Aorta (tissue), 5 donors: ENCODE data around the gene NKAIN2. TPM values are rescaled to one million over a fixed set of nuclear protein-coding genes. Genes with fewer than 3 reads are reported as not detected.

Experiments
- ATAC-seq: fragments of 200-7000 bp; cut with Tn5 transposase; one replicate; pipeline ENCODE4 v1.9.1; 2022; ENCODE audit warnings: moderate library complexity; ENCODE audit not compliant: low FRiP score
- DNase-seq, 2 donors: peaks; one replicate each; pipeline ENCODE4 v3.0.0-alpha.2; 2020
- H3K27ac ChIP-seq, 2 donors: one replicate each; pipeline ENCODE4 v1.5.1; 2013; ENCODE audit warnings: low read length in 2 of 2, mild to moderate bottlenecking in 2 of 2, moderate library complexity in 2 of 2, control low read depth in 1 of 2, inconsistent platforms in 1 of 2, low read depth in 1 of 2
- H3K27me3 ChIP-seq, 2 donors: one replicate each; pipeline ENCODE4 v1.6.1; 2013; ENCODE audit warnings: control low read depth in 1 of 2, low read length in 1 of 2, mild to moderate bottlenecking in 1 of 2, moderate library complexity in 1 of 2; ENCODE audit not compliant: insufficient read depth in 2 of 2, control insufficient read depth in 1 of 2
- H3K36me3 ChIP-seq, 2 donors: one replicate each; pipeline ENCODE4 v1.6.1; 2013; ENCODE audit warnings: control low read depth in 1 of 2, low read length in 1 of 2, mild to moderate bottlenecking in 1 of 2; ENCODE audit not compliant: insufficient read depth in 2 of 2, control insufficient read depth in 1 of 2
- H3K4me1 ChIP-seq, 2 donors: one replicate each; pipeline ENCODE4 v1.6.1; 2013; ENCODE audit warnings: low read length in 2 of 2, control low read depth in 1 of 2, mild to moderate bottlenecking in 1 of 2, moderate library complexity in 1 of 2; ENCODE audit not compliant: insufficient read depth in 2 of 2, control insufficient read depth in 1 of 2
- H3K4me3 ChIP-seq, 2 donors: one replicate each; pipeline ENCODE4 v1.5.1; 2013; ENCODE audit warnings: low read length in 2 of 2, control low read depth in 1 of 2, mild to moderate bottlenecking in 1 of 2
- H3K9me3 ChIP-seq: one replicate; pipeline ENCODE4 v1.6.1; 2013; ENCODE audit warnings: mild to moderate bottlenecking, low read length; ENCODE audit not compliant: control insufficient read depth
- WGBS, 2 donors: extraction: QIAGEN DNeasy Blood & Tissue Kit; methylation state at CpG; one replicate each; pipeline ENCODE4 v1.1.7; 2013; 5-methylcytosine and 5-hydroxymethylcytosine counted together
- intact Hi-C, 2 donors: fragments of 100-400 bp; cut with DNase I; formaldehyde crosslinking; loops; one replicate each; pipeline versions ENCODE4 v1.14.2 to v1.15.0; 2022
- polyA plus RNA-seq, 2 donors: library from polyadenylated mRNA; stranded (reverse); fragments of 200-250 nt; gene quantifications; one replicate each; pipeline ENCODE4 v1.2.3, GENCODE V29; 2013
- total RNA-seq, 2 donors: library from RNA; stranded (reverse); fragmentation: NEBNext Ultra II Directional; extraction: Animal tissue kit (Norgen Biotek cat#: 25700); gene quantifications; one replicate each; pipeline ENCODE4 v1.2.1, GENCODE V29; 2021
- donor health status: healthy with polysubstance abuse.
- donor health status: Bipolar disorder and iron deficiency.
- donor health status: DM: no; HTN: no; CAD: no.
- donor health status: DM: no; HTN: no; CAD: no.
- donor health status: DM: yes; HTN: yes; CAD: no.

NKAIN2 gene
- total and polyA plus RNA-seq, 4 donors = 1.4 to 1.9 TPM; not detected in 2

- Histone ChIP-seq H3K27me3 (no peaks in the 10 kb centered on the region), H3K4me1 (no peaks in the 10 kb centered on the region), H3K4me3 (no peak overlapping the region), H3K9me3 (no peaks in the 10 kb centered on the region), H3K27ac (no peak overlapping the region), H3K36me3 (no peaks in the 10 kb centered on the region)
- intact Hi-C loops = no loop called here
- WGBS, 2 donors = 85 to 91% methylated on average over 2 of the region's 2 CpGs
- no peak for DNase-seq
- no peak for ATAC-seq
Observed at GRCh38 chr6:124026694-124027093, 223.0 kb downstream of the NKAIN2 start.

GRCh38 chr6:124027392-124027791 is 223.7 kb downstream of the NKAIN2 start:
- Histone ChIP-seq H3K9me3 (no peaks in the 10 kb centered on the region), H3K4me3 (no peak overlapping the region), H3K27me3 (no peaks in the 10 kb centered on the region), H3K27ac (no peak overlapping the region), H3K4me1 (no peaks in the 10 kb centered on the region), H3K36me3 (no peaks in the 10 kb centered on the region)
- ATAC-seq (no peak), DNase-seq (no peak)
- intact Hi-C loops = no loop called here
- 96% methylated on average over 7 of the region's 7 CpGs for WGBS, 2 donors

GRCh38 chr6:124028117-124028516 is 224.5 kb downstream of the NKAIN2 start:
- Histone ChIP-seq H3K27me3 (no peaks in the 10 kb centered on the region), H3K9me3 (no peaks in the 10 kb centered on the region), H3K4me1 (no peaks in the 10 kb centered on the region), H3K27ac (no peak overlapping the region), H3K4me3 (no peak overlapping the region), H3K36me3 (no peaks in the 10 kb centered on the region)
- no peak for DNase-seq
- intact Hi-C loops = no loop called here
- no peak for ATAC-seq
- 77 to 81% methylated on average over 2 of the region's 2 CpGs for WGBS, 2 donors

- Histone ChIP-seq H3K4me3 (no peak overlapping the region), H3K36me3 (no peaks in the 10 kb centered on the region), H3K27me3 (no peaks in the 10 kb centered on the region), H3K9me3 (no peaks in the 10 kb centered on the region), H3K4me1 (no peaks in the 10 kb centered on the region), H3K27ac (no peak overlapping the region)
- WGBS, 2 donors = 91% methylated on average over 5 of the region's 5 CpGs
- DNase-seq = no peak
- ATAC-seq = no peak
- intact Hi-C loops = no loop called here
Observed at GRCh38 chr6:124029567-124029966, 225.9 kb downstream of the NKAIN2 start.

GRCh38 chr6:124033501-124033900 is 229.8 kb downstream of the NKAIN2 start:
- DNase-seq (no peak), ATAC-seq (no peak)
- no peaks in the 10 kb centered on the region for H3K36me3 ChIP-seq
- 78 to 81% methylated on average over 3 of the region's 3 CpGs for WGBS, 2 donors
- no peaks in the 10 kb centered on the region for H3K27me3 ChIP-seq
- no peaks in the 10 kb centered on the region for H3K9me3 ChIP-seq
- no peak overlapping the region for H3K4me3 ChIP-seq
- intact Hi-C loops = no loop called here
- no peaks in the 10 kb centered on the region for H3K4me1 ChIP-seq
- no peak overlapping the region for H3K27ac ChIP-seq

- no peaks in the 10 kb centered on the region for H3K36me3 ChIP-seq
- 3 to 5% methylated on average over 2 of the region's 2 CpGs for WGBS, 2 donors
- no peak overlapping the region for H3K27ac ChIP-seq
- no peaks in the 10 kb centered on the region for H3K4me1 ChIP-seq
- no peaks in the 10 kb centered on the region for H3K27me3 ChIP-seq
- intact Hi-C loops = no loop called here
- H3K9me3 ChIP-seq = no peaks in the 10 kb centered on the region
- DNase-seq = no peak
- H3K4me3 ChIP-seq = no peak overlapping the region
- ATAC-seq = no peak
Observed at GRCh38 chr6:124036384-124036783, 232.7 kb downstream of the NKAIN2 start.

- H3K36me3 ChIP-seq = no peaks in the 10 kb centered on the region
- 84 to 87% methylated on average over 2 of the region's 2 CpGs for WGBS, 2 donors
- ATAC-seq = no peak
- DNase-seq = no peak
- no peak overlapping the region for H3K4me3 ChIP-seq
- intact Hi-C loops = no loop called here
- no peaks in the 10 kb centered on the region for H3K9me3 ChIP-seq
- no peaks in the 10 kb centered on the region for H3K27me3 ChIP-seq
- H3K27ac ChIP-seq = no peak overlapping the region
- no peaks in the 10 kb centered on the region for H3K4me1 ChIP-seq
Observed at GRCh38 chr6:124040655-124041054, 237.0 kb downstream of the NKAIN2 start.

- Histone ChIP-seq H3K36me3 (no peaks in the 10 kb centered on the region), H3K27ac (no peak overlapping the region), H3K27me3 (peaks cover 0 to 2% of the 10 kb centered on the region in 2 donors), H3K9me3 (no peaks in the 10 kb centered on the region), H3K4me1 (no peaks in the 10 kb centered on the region), H3K4me3 (no peak overlapping the region)
- no peak for DNase-seq
- intact Hi-C loops = no loop called here
- 84 to 85% methylated on average over 5 of the region's 5 CpGs for WGBS, 2 donors
- no peak for ATAC-seq
Observed at GRCh38 chr6:124052120-124052519, 248.5 kb downstream of the NKAIN2 start.

GRCh38 chr6:124053315-124053714 is 249.7 kb downstream of the NKAIN2 start:
- H3K4me3 ChIP-seq = no peak overlapping the region
- no peaks in the 10 kb centered on the region for H3K4me1 ChIP-seq
- no peak for DNase-seq
- peaks cover 0 to 2% of the 10 kb centered on the region in 2 donors for H3K27me3 ChIP-seq
- no peaks in the 10 kb centered on the region for H3K36me3 ChIP-seq
- no peak overlapping the region for H3K27ac ChIP-seq
- H3K9me3 ChIP-seq = no peaks in the 10 kb centered on the region
- no peak for ATAC-seq
- 83 to 97% methylated on average over 2 of the region's 2 CpGs for WGBS, 2 donors
- intact Hi-C loops = no loop called here
